ENCODE data around the gene ZNF580.

ZNF580 gene

DNA sequence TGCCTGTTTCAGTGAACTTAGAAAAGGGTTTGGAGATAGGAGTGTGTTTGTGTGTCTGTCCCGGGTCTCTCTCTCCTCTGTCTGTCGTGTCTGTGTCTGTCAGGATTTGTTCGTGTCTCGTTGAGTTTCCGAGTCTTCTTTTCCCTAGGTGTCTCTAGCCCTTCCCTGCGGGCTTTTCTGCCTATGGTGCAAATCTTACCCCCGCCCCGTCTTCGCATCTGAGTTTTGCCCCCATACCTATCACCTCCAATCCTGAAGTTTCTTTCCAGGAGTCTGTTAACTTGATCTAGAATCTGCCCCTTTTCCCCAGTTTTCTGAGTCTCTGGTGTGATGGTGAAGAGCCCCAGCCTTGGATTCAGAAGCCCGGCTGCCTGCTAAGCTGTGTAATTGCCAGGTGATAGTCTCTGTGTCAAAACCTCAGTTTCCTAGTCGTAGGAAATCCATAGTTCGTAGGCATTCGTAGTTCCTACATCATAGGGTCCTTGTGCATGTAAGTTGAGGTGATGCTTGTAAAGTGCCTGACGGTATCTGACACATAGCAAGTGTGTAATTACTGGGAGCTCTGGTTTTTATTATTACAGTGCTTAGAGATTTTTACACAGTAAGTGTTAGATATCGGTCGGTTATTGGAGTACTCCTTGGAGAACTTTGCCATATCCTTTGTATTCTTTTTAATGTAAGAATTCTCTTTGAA lies 35.0 kb downstream of the ZNF580 start:
- TF ChIP-seq TEAD4 (IDR thresholded peaks at IDR 0.05), result no peak
- no peak for TF ChIP-seq RAD21 (IDR thresholded peaks at IDR 0.05; ENCODE audit: low read depth)
- no peak for TF ChIP-seq TCF12 (IDR thresholded peaks at IDR 0.05; ENCODE audit: low read depth)
- TF ChIP-seq FOXM1 (IDR thresholded peaks at IDR 0.05; ENCODE audit: borderline replicate concordance, low read depth), result no peak
- TF ChIP-seq, protein P1, sequence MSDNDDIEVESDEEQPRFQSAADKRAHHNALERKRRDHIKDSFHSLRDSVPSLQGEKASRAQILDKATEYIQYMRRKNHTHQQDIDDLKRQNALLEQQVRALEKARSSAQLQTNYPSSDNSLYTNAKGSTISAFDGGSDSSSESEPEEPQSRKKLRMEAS (IDR thresholded peaks at IDR 0.05), result no peak
- TF ChIP-seq, protein P2, sequence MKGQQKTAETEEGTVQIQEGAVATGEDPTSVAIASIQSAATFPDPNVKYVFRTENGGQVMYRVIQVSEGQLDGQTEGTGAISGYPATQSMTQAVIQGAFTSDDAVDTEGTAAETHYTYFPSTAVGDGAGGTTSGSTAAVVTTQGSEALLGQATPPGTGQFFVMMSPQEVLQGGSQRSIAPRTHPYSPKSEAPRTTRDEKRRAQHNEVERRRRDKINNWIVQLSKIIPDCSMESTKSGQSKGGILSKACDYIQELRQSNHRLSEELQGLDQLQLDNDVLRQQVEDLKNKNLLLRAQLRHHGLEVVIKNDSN (IDR thresholded peaks at IDR 0.05), result no peak
- no peak for TF ChIP-seq NFIC (IDR thresholded peaks at IDR 0.05)
- TF ChIP-seq CREB1 (IDR thresholded peaks at IDR 0.05; ENCODE audit: low read depth), result no peak
- no peak for TF ChIP-seq EP300 (IDR thresholded peaks at IDR 0.05; ENCODE audit: borderline replicate concordance)
- TF ChIP-seq ZBTB7A (IDR thresholded peaks at IDR 0.05; ENCODE audit: low read depth), result no peak
- TF ChIP-seq, protein P3, sequence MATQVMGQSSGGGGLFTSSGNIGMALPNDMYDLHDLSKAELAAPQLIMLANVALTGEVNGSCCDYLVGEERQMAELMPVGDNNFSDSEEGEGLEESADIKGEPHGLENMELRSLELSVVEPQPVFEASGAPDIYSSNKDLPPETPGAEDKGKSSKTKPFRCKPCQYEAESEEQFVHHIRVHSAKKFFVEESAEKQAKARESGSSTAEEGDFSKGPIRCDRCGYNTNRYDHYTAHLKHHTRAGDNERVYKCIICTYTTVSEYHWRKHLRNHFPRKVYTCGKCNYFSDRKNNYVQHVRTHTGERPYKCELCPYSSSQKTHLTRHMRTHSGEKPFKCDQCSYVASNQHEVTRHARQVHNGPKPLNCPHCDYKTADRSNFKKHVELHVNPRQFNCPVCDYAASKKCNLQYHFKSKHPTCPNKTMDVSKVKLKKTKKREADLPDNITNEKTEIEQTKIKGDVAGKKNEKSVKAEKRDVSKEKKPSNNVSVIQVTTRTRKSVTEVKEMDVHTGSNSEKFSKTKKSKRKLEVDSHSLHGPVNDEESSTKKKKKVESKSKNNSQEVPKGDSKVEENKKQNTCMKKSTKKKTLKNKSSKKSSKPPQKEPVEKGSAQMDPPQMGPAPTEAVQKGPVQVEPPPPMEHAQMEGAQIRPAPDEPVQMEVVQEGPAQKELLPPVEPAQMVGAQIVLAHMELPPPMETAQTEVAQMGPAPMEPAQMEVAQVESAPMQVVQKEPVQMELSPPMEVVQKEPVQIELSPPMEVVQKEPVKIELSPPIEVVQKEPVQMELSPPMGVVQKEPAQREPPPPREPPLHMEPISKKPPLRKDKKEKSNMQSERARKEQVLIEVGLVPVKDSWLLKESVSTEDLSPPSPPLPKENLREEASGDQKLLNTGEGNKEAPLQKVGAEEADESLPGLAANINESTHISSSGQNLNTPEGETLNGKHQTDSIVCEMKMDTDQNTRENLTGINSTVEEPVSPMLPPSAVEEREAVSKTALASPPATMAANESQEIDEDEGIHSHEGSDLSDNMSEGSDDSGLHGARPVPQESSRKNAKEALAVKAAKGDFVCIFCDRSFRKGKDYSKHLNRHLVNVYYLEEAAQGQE (IDR thresholded peaks at IDR 0.05; ENCODE audit: low read depth), result no peak
- no peak for TF ChIP-seq YY1 (IDR thresholded peaks at IDR 0.05; ENCODE audit: low read depth)
- TF ChIP-seq CEBPB (IDR thresholded peaks at IDR 0.05), result no peak
- no peak for TF ChIP-seq TAF1 (IDR thresholded peaks at IDR 0.05; ENCODE audit: low read depth)
- TF ChIP-seq EGR1 (IDR thresholded peaks at IDR 0.05), result no peak

DNA sequence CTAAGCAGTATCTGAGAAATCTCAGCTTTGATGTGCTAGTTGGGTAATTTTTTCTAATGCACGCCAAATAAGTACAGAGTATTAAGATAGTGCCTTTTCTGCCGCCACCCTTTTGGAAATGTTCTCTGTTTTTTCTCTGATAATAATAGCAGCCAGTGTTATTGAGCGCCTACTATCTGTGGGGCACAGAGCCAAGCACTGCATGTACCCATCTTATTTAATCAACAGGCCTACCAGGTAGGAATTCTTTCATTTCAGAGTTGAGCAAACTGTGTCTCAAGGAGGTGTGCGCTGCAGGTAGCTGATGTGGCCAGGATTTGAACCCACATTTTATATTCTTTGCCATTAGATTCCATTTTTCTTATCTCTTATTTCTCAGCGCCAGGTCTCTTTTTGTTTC lies 35.6 kb downstream of the ZNF580 start:
- TF ChIP-seq EP300 (IDR thresholded peaks at IDR 0.05; ENCODE audit: borderline replicate concordance) (no peak), CEBPB (IDR thresholded peaks at IDR 0.05) (no peak), RAD21 (IDR thresholded peaks at IDR 0.05; ENCODE audit: low read depth) (no peak), YY1 (IDR thresholded peaks at IDR 0.05; ENCODE audit: low read depth) (no peak), TAF1 (IDR thresholded peaks at IDR 0.05; ENCODE audit: low read depth) (no peak), CREB1 (IDR thresholded peaks at IDR 0.05; ENCODE audit: low read depth) (no peak), FOXM1 (IDR thresholded peaks at IDR 0.05; ENCODE audit: borderline replicate concordance, low read depth) (no peak), TCF12 (IDR thresholded peaks at IDR 0.05; ENCODE audit: low read depth) (no peak)
- TF ChIP-seq, protein P3 (IDR thresholded peaks at IDR 0.05; ENCODE audit: low read depth), result no peak
- TF ChIP-seq, protein P2 (IDR thresholded peaks at IDR 0.05), result no peak
- TF ChIP-seq, protein P1 (IDR thresholded peaks at IDR 0.05), result no peak

DNA sequence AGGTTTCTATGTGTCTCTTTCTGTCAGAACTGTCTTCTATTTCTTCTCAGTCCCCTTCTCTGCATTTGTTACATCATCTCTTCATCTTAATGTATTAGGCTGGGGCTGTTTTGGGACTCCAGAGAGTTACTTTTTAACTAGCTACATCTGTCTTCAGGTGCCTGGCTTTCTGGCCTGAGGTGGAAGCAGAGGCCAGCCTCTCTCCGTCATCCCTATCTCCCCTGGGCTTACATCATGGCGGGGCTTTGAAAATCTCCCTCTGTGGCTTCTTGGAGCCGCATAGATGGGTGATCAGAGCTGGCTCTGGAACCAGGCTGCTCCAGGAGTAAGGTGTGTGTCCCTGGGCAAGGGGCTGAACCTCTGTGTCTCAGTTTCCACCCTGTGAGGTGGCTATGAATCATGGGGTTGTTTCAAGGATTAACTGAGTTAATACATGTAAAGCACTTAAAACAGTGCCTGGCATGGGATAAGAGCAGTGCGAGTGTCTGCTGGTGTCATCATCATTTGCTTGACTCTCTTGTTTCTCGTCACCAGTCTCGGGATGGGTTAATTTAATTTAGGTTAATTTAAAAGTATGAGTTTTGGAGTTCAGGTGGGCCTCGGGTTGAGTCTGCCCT lies 36.2 kb downstream of the ZNF580 start:
- TF ChIP-seq RAD21 (IDR thresholded peaks at IDR 0.05; ENCODE audit: low read depth), result no peak
- TF ChIP-seq TCF12 (IDR thresholded peaks at IDR 0.05; ENCODE audit: low read depth), result no peak
- TF ChIP-seq CEBPB (IDR thresholded peaks at IDR 0.05), result no peak
- TF ChIP-seq YY1 (IDR thresholded peaks at IDR 0.05; ENCODE audit: low read depth), result no peak
- TF ChIP-seq, protein P2 (IDR thresholded peaks at IDR 0.05), result no peak
- no peak for TF ChIP-seq NFIC (IDR thresholded peaks at IDR 0.05)
- no peak for TF ChIP-seq TEAD4 (IDR thresholded peaks at IDR 0.05)

DNA sequence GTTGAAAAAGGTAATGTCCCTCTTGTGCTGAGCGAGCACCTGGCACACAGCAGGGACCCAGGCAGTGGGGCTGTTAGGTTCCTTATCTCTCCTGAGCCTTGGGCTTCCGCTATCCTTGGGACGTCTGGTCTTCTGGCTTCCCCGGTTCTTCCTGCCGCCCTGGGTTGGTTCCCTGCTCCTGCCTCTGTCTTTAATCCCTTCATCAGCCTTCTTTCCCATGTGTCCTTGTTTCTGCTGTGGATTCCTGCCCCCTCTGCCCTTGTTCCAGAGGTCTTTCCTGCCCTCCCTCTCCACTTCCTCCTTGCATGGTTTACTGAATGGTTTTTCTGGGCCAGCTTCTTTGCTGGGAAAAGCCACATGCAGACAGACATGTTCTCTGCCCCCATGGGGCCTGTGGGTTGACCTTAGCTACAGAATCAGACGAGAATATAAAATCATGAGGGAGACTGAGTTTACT lies 36.8 kb downstream of the ZNF580 start:
- TF ChIP-seq NFIC (IDR thresholded peaks at IDR 0.05) (no peak), TEAD4 (IDR thresholded peaks at IDR 0.05) (no peak), TAF1 (IDR thresholded peaks at IDR 0.05; ENCODE audit: low read depth) (no peak), TCF12 (IDR thresholded peaks at IDR 0.05; ENCODE audit: low read depth) (no peak), EGR1 (IDR thresholded peaks at IDR 0.05) (no peak), CEBPB (IDR thresholded peaks at IDR 0.05) (no peak)
- TF ChIP-seq, protein P3 (IDR thresholded peaks at IDR 0.05; ENCODE audit: low read depth), result no peak

Data from Ishikawa (cell line).